ENCODE data around the gene DCXR. TPM values are rescaled to one million over a fixed set of nuclear protein-coding genes. Genes with fewer than 3 reads are reported as not detected.

DCXR gene
- total and polyA plus RNA-seq, 2 of the 13 experiments (the other 11 are each of a cell fraction or from before 2014, with no cell fraction given) = 287 to 311 TPM

GRCh38 chr17:82039695-82040299 is 2.3 kb upstream of the DCXR start (continued):
- TF ChIP-seq ZNF850 (CRISPR knock-in tag; conservative IDR thresholded peaks at IDR 0.05) = no peak
- no peak; the same call in 1 of the 2 replicates for TF ChIP-seq BHLHE40 (IDR thresholded peaks at IDR 0.05; ENCODE audit: low read length)
- TF ChIP-seq PRMT3 (CRISPR knock-in tag; IDR thresholded peaks at IDR 0.05; ENCODE audit: borderline replicate concordance, low read depth) = no peak
- no peak for TF ChIP-seq ERF (CRISPR knock-in tag; IDR thresholded peaks at IDR 0.05)
- TF ChIP-seq ZNF446 (CRISPR knock-in tag; IDR thresholded peaks at IDR 0.05) = no peak
- no peak for TF ChIP-seq NCOA5 (CRISPR knock-in tag; IDR thresholded peaks at IDR 0.05)
- TF ChIP-seq ZNF335 (CRISPR knock-in tag; IDR thresholded peaks at IDR 0.05) = no peak
- no peak; the same call in 1 of the 2 replicates for TF ChIP-seq ATAD3A (CRISPR knock-in tag; IDR thresholded peaks at IDR 0.05)
- no peak for TF ChIP-seq ZNF138 (CRISPR knock-in tag; IDR thresholded peaks at IDR 0.05; ENCODE audit: low read depth)
- TF ChIP-seq MED1 (CRISPR knock-in tag; IDR thresholded peaks at IDR 0.05) = no peak
- peak; percentile 33; the same call in 1 of the 2 replicates for TF ChIP-seq ARID5B (CRISPR knock-in tag; IDR thresholded peaks at IDR 0.05)
- no peak for TF ChIP-seq MXD3 (CRISPR knock-in tag; IDR thresholded peaks at IDR 0.05)
- no peak for TF ChIP-seq SMAD3 (CRISPR knock-in tag; IDR thresholded peaks at IDR 0.05)
- no peak; the same call in 1 of the 2 replicates for TF ChIP-seq NRL (CRISPR knock-in tag; IDR thresholded peaks at IDR 0.05; ENCODE audit: borderline replicate concordance)
- no peak for TF ChIP-seq ZNF891 (CRISPR knock-in tag; IDR thresholded peaks at IDR 0.05)
- no peak for TF ChIP-seq ZNF224 (CRISPR knock-in tag; IDR thresholded peaks at IDR 0.05)
- TF ChIP-seq ZBTB25 (CRISPR knock-in tag; IDR thresholded peaks at IDR 0.05) = no peak
- peak; percentile 70 for TF ChIP-seq PAXIP1 (CRISPR knock-in tag; conservative IDR thresholded peaks at IDR 0.05)
- TF ChIP-seq ZFP1 (CRISPR knock-in tag; IDR thresholded peaks at IDR 0.05) = no peak
- no peak for TF ChIP-seq KLF6 (CRISPR knock-in tag; IDR thresholded peaks at IDR 0.05)
- no peak for TF ChIP-seq RNF2 (conservative IDR thresholded peaks at IDR 0.05; ENCODE audit: low read depth)
- TF ChIP-seq PHB2 (IDR thresholded peaks at IDR 0.05; ENCODE audit: partially characterized antibody) = no peak
- peak; percentile 41; the same call in 1 of the 2 replicates for TF ChIP-seq HDAC2 (CRISPR knock-in tag; IDR thresholded peaks at IDR 0.05)
